SU-DHL-6 (cell line): ENCODE measurements around the gene MAT1A.

ENCODE experiments used
- EZH2phosphoT487 ChIP-seq: fragments of 200-600 bp; sonication (generic), shearing (Covaris generic); conservative IDR thresholded peaks from 2 replicates; pipeline ENCODE4 v1.6.1; 2018; ENCODE audit warnings: mild to moderate bottlenecking, antibody characterized with exemption, low read length, moderate library complexity, mixed read lengths
- TF ChIP-seq, protein P1 (sequence below): fragments of 200-600 bp; sonication (generic); IDR thresholded peaks from one replicate; pipeline ENCODE4 v1.5.1; 2017; ENCODE audit warnings: antibody characterized with exemption, mild to moderate bottlenecking, low read length, moderate library complexity; ENCODE audit not compliant: insufficient read depth, poor library complexity, severe bottlenecking

DNA sequence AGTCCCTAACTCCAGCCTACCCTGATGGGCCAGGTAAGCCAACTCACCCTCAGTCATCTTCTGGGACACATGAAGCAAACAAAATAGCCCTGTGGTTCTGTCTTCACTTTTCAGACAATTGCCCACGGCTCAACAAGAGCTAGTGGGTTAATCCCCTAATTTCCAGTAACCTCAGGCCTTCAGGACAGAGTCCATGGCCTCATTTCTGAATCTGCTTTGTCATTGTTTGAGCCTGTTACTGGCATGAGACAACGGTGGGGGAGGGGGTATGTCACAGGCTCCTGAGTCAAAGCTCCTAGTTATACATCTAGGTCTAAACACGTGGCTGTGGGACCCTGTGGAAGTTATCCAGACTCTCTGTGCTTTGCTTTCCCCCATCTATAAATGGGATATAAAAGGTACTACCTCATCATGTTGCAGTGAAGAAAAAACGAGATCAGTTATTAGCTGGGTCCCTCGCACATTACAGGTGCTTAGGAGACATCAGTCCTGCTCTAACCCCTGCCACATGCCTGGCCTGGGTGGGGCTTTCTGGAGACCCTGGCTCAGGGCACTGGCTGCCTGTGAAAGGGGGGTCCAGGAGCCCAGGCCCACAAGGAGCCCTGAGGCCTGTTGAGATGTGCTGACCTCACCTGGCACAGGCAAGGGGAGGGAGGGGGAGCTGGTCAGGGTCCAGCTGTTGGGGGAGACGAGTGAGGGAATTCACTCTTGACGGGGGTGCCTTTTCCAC is 16.5 kb downstream of the MAT1A start:
- TF ChIP-seq, protein P1, sequence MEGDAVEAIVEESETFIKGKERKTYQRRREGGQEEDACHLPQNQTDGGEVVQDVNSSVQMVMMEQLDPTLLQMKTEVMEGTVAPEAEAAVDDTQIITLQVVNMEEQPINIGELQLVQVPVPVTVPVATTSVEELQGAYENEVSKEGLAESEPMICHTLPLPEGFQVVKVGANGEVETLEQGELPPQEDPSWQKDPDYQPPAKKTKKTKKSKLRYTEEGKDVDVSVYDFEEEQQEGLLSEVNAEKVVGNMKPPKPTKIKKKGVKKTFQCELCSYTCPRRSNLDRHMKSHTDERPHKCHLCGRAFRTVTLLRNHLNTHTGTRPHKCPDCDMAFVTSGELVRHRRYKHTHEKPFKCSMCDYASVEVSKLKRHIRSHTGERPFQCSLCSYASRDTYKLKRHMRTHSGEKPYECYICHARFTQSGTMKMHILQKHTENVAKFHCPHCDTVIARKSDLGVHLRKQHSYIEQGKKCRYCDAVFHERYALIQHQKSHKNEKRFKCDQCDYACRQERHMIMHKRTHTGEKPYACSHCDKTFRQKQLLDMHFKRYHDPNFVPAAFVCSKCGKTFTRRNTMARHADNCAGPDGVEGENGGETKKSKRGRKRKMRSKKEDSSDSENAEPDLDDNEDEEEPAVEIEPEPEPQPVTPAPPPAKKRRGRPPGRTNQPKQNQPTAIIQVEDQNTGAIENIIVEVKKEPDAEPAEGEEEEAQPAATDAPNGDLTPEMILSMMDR, result no peak
- no peak for TF ChIP-seq EZH2phosphoT487
